IPS-18c (cell line): Measurements from ENCODE around the gene NYAP2.

Experiments used
- H3K4me3 ChIP-seq: 2 replicates; pipeline ENCODE4 v1.7.0; 2013; ENCODE audit warnings: low read depth, mild to moderate bottlenecking, low read length, moderate library complexity; ENCODE audit not compliant: insufficient read depth
- H3K9me3 ChIP-seq: one replicate; pipeline ENCODE4 v1.6.1; 2013; ENCODE audit warnings: mild to moderate bottlenecking, low read length, moderate library complexity; ENCODE audit not compliant: control insufficient read depth, insufficient read depth

NYAP2 gene

GRCh38 chr2:225616848-225617247, 217.3 kb downstream of the NYAP2 start:
- Histone ChIP-seq H3K9me3 (no peaks in the 10 kb centered on the region), H3K4me3 (no peak overlapping the region)

- no peak overlapping the region for H3K4me3 ChIP-seq
Measured at GRCh38 chr2:225620227-225620626, 220.7 kb downstream of the NYAP2 start.

GRCh38 chr2:225630824-225631533, 231.5 kb downstream of the NYAP2 start:
- no peak overlapping the region for H3K4me3 ChIP-seq
- no peaks in the 10 kb centered on the region for H3K9me3 ChIP-seq

More at GRCh38 chr2:225620227-225620626, 220.7 kb downstream of the NYAP2 start:
- H3K9me3 ChIP-seq: no peaks in the 10 kb centered on the region

GRCh38 chr2:225632351-225632750, 232.8 kb downstream of the NYAP2 start:
- H3K4me3 ChIP-seq: no peak overlapping the region
- no peaks in the 10 kb centered on the region for H3K9me3 ChIP-seq

- Histone ChIP-seq H3K4me3 (no peak overlapping the region), H3K9me3 (no peaks in the 10 kb centered on the region)
Measured at GRCh38 chr2:225636558-225636957, 237.0 kb downstream of the NYAP2 start.

- Histone ChIP-seq H3K4me3 (no peak overlapping the region), H3K9me3 (no peaks in the 10 kb centered on the region)
Measured at GRCh38 chr2:225637259-225637658, 237.7 kb downstream of the NYAP2 start.

- Histone ChIP-seq H3K9me3 (no peaks in the 10 kb centered on the region), H3K4me3 (no peak overlapping the region)
Measured at GRCh38 chr2:225640550-225640949, 241.0 kb downstream of the NYAP2 start.

- peaks cover 2% of the 10 kb centered on the region for H3K9me3 ChIP-seq
- no peak overlapping the region for H3K4me3 ChIP-seq
Measured at GRCh38 chr2:225649274-225649673, 249.8 kb downstream of the NYAP2 start.

GRCh38 chr2:225650041-225650440, 250.5 kb downstream of the NYAP2 start:
- Histone ChIP-seq H3K4me3 (no peak overlapping the region), H3K9me3 (peaks cover 2% of the 10 kb centered on the region)

- no peak overlapping the region for H3K4me3 ChIP-seq
- H3K9me3 ChIP-seq: no peaks in the 10 kb centered on the region
Measured at GRCh38 chr2:225660262-225661131, 261.0 kb downstream of the NYAP2 start.

GRCh38 chr2:225662101-225662500, 262.6 kb downstream of the NYAP2 start:
- Histone ChIP-seq H3K4me3 (no peak overlapping the region), H3K9me3 (no peaks in the 10 kb centered on the region)

GRCh38 chr2:225667445-225667844, 267.9 kb downstream of the NYAP2 start:
- Histone ChIP-seq H3K4me3 (no peak overlapping the region), H3K9me3 (no peaks in the 10 kb centered on the region)

- H3K4me3 ChIP-seq: no peak overlapping the region
- H3K9me3 ChIP-seq: no peaks in the 10 kb centered on the region
Measured at GRCh38 chr2:225668606-225669266, 269.2 kb downstream of the NYAP2 start.

- no peak overlapping the region for H3K4me3 ChIP-seq
- no peaks in the 10 kb centered on the region for H3K9me3 ChIP-seq
Measured at GRCh38 chr2:225670111-225670974, 270.8 kb downstream of the NYAP2 start.

GRCh38 chr2:225678792-225679191, 279.3 kb downstream of the NYAP2 start:
- Histone ChIP-seq H3K4me3 (no peak overlapping the region), H3K9me3 (no peaks in the 10 kb centered on the region)

- Histone ChIP-seq H3K4me3 (no peak overlapping the region), H3K9me3 (no peaks in the 10 kb centered on the region)
Measured at GRCh38 chr2:225683258-225683657, 283.7 kb downstream of the NYAP2 start.

GRCh38 chr2:225690153-225690552, 290.6 kb downstream of the NYAP2 start:
- H3K9me3 ChIP-seq: no peaks in the 10 kb centered on the region

More at GRCh38 chr2:225690153-225690552, 290.6 kb downstream of the NYAP2 start:
- no peak overlapping the region for H3K4me3 ChIP-seq
